Fibroblast of skin of abdomen (primary cell): ENCODE results near the gene ACCSL.
A peak's percentile ranks its signal among the peaks of the same experiment; 100 is the strongest.

ENCODE experiments used
- DNase-seq: peaks from one replicate; pipeline ENCODE4 v3.0.0-alpha.2; 2013

ACCSL gene

GRCh38 chr11:44065161-44065661, 17.4 kb downstream of the ACCSL start:
- DNase-seq: peak; percentile 16

- DNase-seq: peak; percentile 93
These were observed 18.3 kb downstream of the ACCSL start, which contains the start of gene ACCS for GRCh38 chr11:44065841-44066731. Gene ACCS (plus strand): TSS chr11:44066270. CDS start chr11:44067628, 1,358 bp downstream.

GRCh38 chr11:44066732-44067141, 19.0 kb downstream of the ACCSL start:
- peak; percentile 65 for DNase-seq

GRCh38 chr11:44067266-44067665, 19.5 kb downstream of the ACCSL start:
- DNase-seq: no peak

- no peak for DNase-seq
These were observed 20.4 kb downstream of the ACCSL start for GRCh38 chr11:44068180-44068579.

- DNase-seq: no peak
These were observed 23.4 kb downstream of the ACCSL start for GRCh38 chr11:44071157-44071556.

- no peak for DNase-seq
These were observed 25.2 kb downstream of the ACCSL start for GRCh38 chr11:44072757-44073658.

- no peak for DNase-seq
These were observed 31.0 kb downstream of the ACCSL start for GRCh38 chr11:44078794-44079193.

GRCh38 chr11:44079376-44079775, 31.6 kb downstream of the ACCSL start:
- DNase-seq: no peak

- DNase-seq: no peak
These were observed 33.2 kb downstream of the ACCSL start for GRCh38 chr11:44080951-44081350.

- no peak for DNase-seq
These were observed 34.9 kb downstream of the ACCSL start for GRCh38 chr11:44082645-44083044.

- no peak for DNase-seq
These were observed 35.7 kb downstream of the ACCSL start for GRCh38 chr11:44083433-44083832.

GRCh38 chr11:44083906-44084305, 36.1 kb downstream of the ACCSL start:
- DNase-seq: no peak

- no peak for DNase-seq
These were observed 37.5 kb downstream of the ACCSL start for GRCh38 chr11:44085330-44085729.

- no peak for DNase-seq
These were observed 40.6 kb downstream of the ACCSL start for GRCh38 chr11:44088377-44088776.

- no peak for DNase-seq
These were observed 41.1 kb downstream of the ACCSL start for GRCh38 chr11:44088871-44089270.

GRCh38 chr11:44090539-44090938, 42.8 kb downstream of the ACCSL start:
- DNase-seq: no peak

- peak; percentile 74 for DNase-seq
These were observed 46.6 kb downstream of the ACCSL start for GRCh38 chr11:44094260-44094868.

- peak; percentile 76 for DNase-seq
These were observed 48.0 kb downstream of the ACCSL start, which contains the start of gene EXT2 for GRCh38 chr11:44095506-44096359. Gene EXT2 (plus strand): TSS chr11:44095678. CDS start chr11:44107713, 12,035 bp downstream.

- peak; percentile 27 for DNase-seq
These were observed 48.8 kb downstream of the ACCSL start for GRCh38 chr11:44096360-44097185.

GRCh38 chr11:44097821-44098220, 50.0 kb downstream of the ACCSL start:
- no peak for DNase-seq
